ENCODE results near the gene CP. TPM values are rescaled to one million over a fixed set of nuclear protein-coding genes. Genes with fewer than 3 reads are reported as not detected.

The CP gene
- total RNA-seq, 1 experiment from 2014 or later, result 5.8 TPM

GRCh38 chr3:149217347-149217746, 4.3 kb downstream of the CP start:
- in situ Hi-C loops (cut with HindIII; ENCODE audit: low pct_unique_long_range_greater_than_20kb, low sequenced_read_pairs) (no loop called here), intact Hi-C loops (cut with micrococcal nuclease; ENCODE audit: unreplicated experiment) (no loop called here)
- DNase-seq (ENCODE audit: low read depth, low spot score) (no peak), ATAC-seq (no peak)
- H3K9me3 ChIP-seq (ENCODE audit: control insufficient read depth, insufficient read depth, low read depth, low read length), result no peaks in the 10 kb centered on the region
- ChIA-PET CTCF (no interaction called here), POLR2A (interaction anchor here (0.6 to 0.7 kb wide), 4 partner anchors 26 to 295 kb away, joined by 3 to 12 read pairs (median 3); no protein-coding TSS in a partner anchor)
- BruUV-seq (replicated peaks), result no TSS peak
- peaks cover 48% of the 10 kb centered on the region for H3K4me1 ChIP-seq (ENCODE audit: control insufficient read depth, insufficient read depth, low read length)
- H3K4me3 ChIP-seq (ENCODE audit: low read depth in 2 of 2, low read length in 2 of 2), result no peak overlapping the region
- H3K27ac ChIP-seq (ENCODE audit: low read length), result peak overlapping the region; percentile 77
- no peaks in the 10 kb centered on the region for H3K36me3 ChIP-seq (ENCODE audit: control insufficient read depth, insufficient read depth, low read length)
- TF ChIP-seq REST (IDR thresholded peaks at IDR 0.05; ENCODE audit: insufficient read depth in 1 of 2, low read depth in 2 of 2, low read length in 1 of 2) (no peak), SIN3A (IDR thresholded peaks at IDR 0.05; ENCODE audit: borderline replicate concordance, insufficient read depth, low read depth, low read length) (no peak), CTCF (IDR thresholded peaks at IDR 0.05) (no peak), POLR2AphosphoS5 (IDR thresholded peaks at IDR 0.05; ENCODE audit: low read depth, low read length) (no peak), TCF7L2 (IDR thresholded peaks at IDR 0.05; ENCODE audit: low read depth, low read length) (no peak)
- no peaks in the 10 kb centered on the region for H3K27me3 ChIP-seq (ENCODE audit: control insufficient read depth, insufficient read depth, low read length)

DNA sequence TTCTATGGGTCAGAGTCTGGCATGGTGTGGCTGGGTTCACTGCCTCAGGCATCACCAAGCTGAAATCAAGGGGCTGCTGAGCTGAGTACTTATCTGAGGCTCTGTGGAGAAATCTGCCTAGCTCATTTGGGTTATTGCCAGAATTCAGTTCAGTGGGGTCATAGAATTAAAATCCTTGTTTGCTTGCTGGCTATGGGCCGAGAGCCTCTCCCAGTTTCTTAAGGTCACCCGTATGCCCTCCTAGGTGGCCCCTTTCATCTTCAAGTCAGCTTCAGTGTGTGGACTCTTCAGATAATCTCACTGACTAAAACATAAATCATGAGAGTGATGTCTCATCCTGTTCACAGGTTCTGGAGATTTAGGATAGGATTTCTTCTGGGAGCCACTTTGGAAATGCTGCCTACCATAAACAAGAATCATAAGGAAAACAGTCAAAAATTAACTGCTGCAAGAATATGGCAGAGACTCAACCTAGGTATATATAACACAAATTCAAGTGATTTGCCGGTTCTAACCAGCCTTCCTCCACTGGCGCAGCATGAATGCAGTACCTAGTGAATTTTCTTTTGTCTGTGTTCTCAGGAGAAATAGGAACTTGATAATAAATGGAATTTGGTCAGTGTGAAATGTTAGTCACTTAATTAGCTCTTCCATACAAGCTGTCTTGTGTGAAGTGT, 5.3 kb downstream of the CP start:
- CTCF ChIA-PET, result no interaction called here
- POLR2A ChIA-PET, result interaction anchor here (0.6 to 0.7 kb wide), 5 partner anchors 13 to 70 kb away, joined by 3 to 20 read pairs (median 12); no protein-coding TSS in a partner anchor
- Histone ChIP-seq H3K9me3 (ENCODE audit: control insufficient read depth, insufficient read depth, low read depth, low read length) (no peaks in the 10 kb centered on the region), H3K4me1 (ENCODE audit: control insufficient read depth, insufficient read depth, low read length) (peaks cover 38% of the 10 kb centered on the region), H3K4me3 (ENCODE audit: low read depth in 2 of 2, low read length in 2 of 2) (no peak overlapping the region), H3K36me3 (ENCODE audit: control insufficient read depth, insufficient read depth, low read length) (no peaks in the 10 kb centered on the region), H3K27me3 (ENCODE audit: control insufficient read depth, insufficient read depth, low read length) (no peaks in the 10 kb centered on the region), H3K27ac (ENCODE audit: low read length) (peak overlapping the region; percentile 77)
- in situ Hi-C loops (cut with HindIII; ENCODE audit: low pct_unique_long_range_greater_than_20kb, low sequenced_read_pairs) (no loop called here), intact Hi-C loops (cut with micrococcal nuclease; ENCODE audit: unreplicated experiment) (no loop called here)
- ATAC-seq (peak; percentile 79), DNase-seq (ENCODE audit: low read depth, low spot score) (no peak)
- TF ChIP-seq SIN3A (IDR thresholded peaks at IDR 0.05; ENCODE audit: borderline replicate concordance, insufficient read depth, low read depth, low read length) (no peak), TCF7L2 (IDR thresholded peaks at IDR 0.05; ENCODE audit: low read depth, low read length) (peak; percentile 97)
- BruUV-seq (replicated peaks), result no TSS peak

DNA sequence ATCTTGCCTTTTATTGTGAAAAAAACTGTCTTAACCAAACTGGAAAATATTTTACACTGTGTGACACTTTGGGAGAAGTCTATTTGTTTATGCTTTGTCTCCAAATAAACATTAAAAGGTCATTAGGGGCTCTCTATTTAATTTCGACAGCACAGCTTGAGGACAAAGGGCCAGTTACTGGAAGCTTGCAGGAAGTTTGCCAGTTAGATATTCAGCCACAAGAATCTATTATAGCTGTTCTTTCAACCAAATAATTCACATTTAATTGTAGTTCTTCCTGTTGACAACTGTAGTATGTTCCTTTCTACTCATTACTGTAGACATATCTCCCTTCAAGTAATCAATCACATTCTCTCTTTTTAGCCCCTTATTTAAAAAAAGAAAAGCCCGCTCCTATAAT, 6.1 kb downstream of the CP start:
- TF ChIP-seq TCF7L2 (IDR thresholded peaks at IDR 0.05; ENCODE audit: low read depth, low read length) (no peak), POLR2AphosphoS5 (IDR thresholded peaks at IDR 0.05; ENCODE audit: low read depth, low read length) (peak; percentile 50; the same call in 1 of the 2 replicates), SIN3A (IDR thresholded peaks at IDR 0.05; ENCODE audit: borderline replicate concordance, insufficient read depth, low read depth, low read length) (no peak)
- ATAC-seq (peak; percentile 32; the same call in 1 of the 2 replicates), DNase-seq (ENCODE audit: low read depth, low spot score) (no peak)
- no peaks in the 10 kb centered on the region for H3K9me3 ChIP-seq (ENCODE audit: control insufficient read depth, insufficient read depth, low read depth, low read length)
- no TSS peak for BruUV-seq (replicated peaks)
- H3K4me1 ChIP-seq (ENCODE audit: control insufficient read depth, insufficient read depth, low read length), result peaks cover 33% of the 10 kb centered on the region
- intact Hi-C loops (cut with micrococcal nuclease; ENCODE audit: unreplicated experiment), result no loop called here
- no peak overlapping the region for H3K4me3 ChIP-seq (ENCODE audit: low read depth in 2 of 2, low read length in 2 of 2)
- in situ Hi-C loops (cut with HindIII; ENCODE audit: low pct_unique_long_range_greater_than_20kb, low sequenced_read_pairs), result no loop called here
- H3K27ac ChIP-seq (ENCODE audit: low read length), result peak overlapping the region; percentile 77
- CTCF ChIA-PET, result no interaction called here
- H3K36me3 ChIP-seq (ENCODE audit: control insufficient read depth, insufficient read depth, low read length), result no peaks in the 10 kb centered on the region
- POLR2A ChIA-PET, result interaction anchor here (0.6 kb wide), 1 partner anchor 54 kb away, joined by 17 read pairs; no protein-coding TSS in a partner anchor
- H3K27me3 ChIP-seq (ENCODE audit: control insufficient read depth, insufficient read depth, low read length), result no peaks in the 10 kb centered on the region
